GM08714 (cell line): ENCODE data around the gene ASB6.

ENCODE experiments used
- H3K4me3 ChIP-seq: fragments of 200-500 bp; sonication (Bioruptor generic); 2 replicates; pipeline ENCODE4 v1.5.1; 2014; ENCODE audit warnings: mild to moderate bottlenecking, low read length, inconsistent platforms
- ZNF274 ChIP-seq: IDR thresholded peaks from 2 replicates; pipeline ENCODE4 v1.6.1; 2012; ENCODE audit warnings: mild to moderate bottlenecking, low read depth, low read length

The ASB6 gene

GRCh38 chr9:129591916-129592315 is 50.0 kb downstream of the ASB6 start:
- no peak overlapping the region for H3K4me3 ChIP-seq
- TF ChIP-seq ZNF274 = no peak

GRCh38 chr9:129590466-129590865 is 51.5 kb downstream of the ASB6 start:
- no peak overlapping the region for H3K4me3 ChIP-seq
- no peak for TF ChIP-seq ZNF274

- no peak overlapping the region for H3K4me3 ChIP-seq
- no peak for TF ChIP-seq ZNF274
Observed at GRCh38 chr9:129587487-129588262, 54.3 kb downstream of the ASB6 start.

GRCh38 chr9:129586685-129587084 is 55.3 kb downstream of the ASB6 start:
- no peak for TF ChIP-seq ZNF274
- H3K4me3 ChIP-seq = no peak overlapping the region

GRCh38 chr9:129586245-129586644 is 55.7 kb downstream of the ASB6 start:
- TF ChIP-seq ZNF274 = no peak
- H3K4me3 ChIP-seq = no peak overlapping the region

GRCh38 chr9:129585352-129585751 is 56.6 kb downstream of the ASB6 start:
- no peak for TF ChIP-seq ZNF274
- no peak overlapping the region for H3K4me3 ChIP-seq
